ENCODE measurements around the gene PAPPA2. TPM values are rescaled to one million over a fixed set of nuclear protein-coding genes. Genes with fewer than 3 reads are reported as not detected.

PAPPA2 gene
- total RNA-seq, 1 experiment from 2014 or later: not detected

DNA sequence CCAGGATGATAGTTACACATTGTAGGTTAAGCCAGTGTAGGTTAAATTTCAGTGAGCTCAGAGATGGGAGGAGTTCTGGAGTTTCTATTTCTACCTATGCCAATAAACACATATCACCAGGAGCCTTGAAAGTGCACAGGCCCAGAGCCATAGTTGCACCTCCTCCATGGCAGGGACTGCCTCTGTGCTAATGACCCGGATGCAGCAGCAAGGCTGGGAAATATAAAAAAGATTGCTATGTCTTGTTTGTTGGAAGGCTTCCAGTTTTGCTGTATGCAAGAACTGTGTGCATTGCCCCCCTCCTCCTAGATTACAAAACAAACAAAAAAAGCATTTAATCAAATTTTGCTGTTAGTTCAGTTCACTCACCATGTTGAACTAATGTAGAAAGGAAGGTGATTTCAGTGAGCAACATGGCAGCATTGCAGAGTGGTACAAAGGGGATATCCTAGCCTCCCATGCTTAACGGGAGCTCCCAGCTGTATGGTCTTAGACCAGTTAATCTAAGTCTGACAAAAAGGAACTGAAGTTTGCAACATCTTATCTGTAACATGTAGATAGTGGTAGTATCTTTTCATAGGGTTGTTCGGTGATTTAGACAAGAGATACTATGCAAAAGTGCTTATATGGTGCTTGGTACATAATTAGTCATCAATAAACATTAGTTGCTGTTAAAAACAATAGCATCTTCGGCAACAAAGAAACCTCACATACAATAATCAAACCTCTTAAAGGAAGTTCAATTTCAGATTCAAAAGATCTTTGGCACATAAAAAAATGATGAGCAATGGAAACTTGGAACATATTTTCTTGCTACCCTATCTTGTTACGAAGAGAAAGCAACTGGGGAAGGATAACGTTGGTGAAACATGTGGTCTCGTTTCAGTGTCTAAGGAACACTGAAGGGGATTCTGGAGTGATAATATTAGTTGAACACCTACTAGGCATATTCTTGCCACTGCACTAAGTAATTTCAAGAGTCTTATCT, 392.1 kb downstream of the PAPPA2 start:
- in situ Hi-C loops (cut with HindIII; ENCODE audit: low sequenced_read_pairs): no loop called here

DNA sequence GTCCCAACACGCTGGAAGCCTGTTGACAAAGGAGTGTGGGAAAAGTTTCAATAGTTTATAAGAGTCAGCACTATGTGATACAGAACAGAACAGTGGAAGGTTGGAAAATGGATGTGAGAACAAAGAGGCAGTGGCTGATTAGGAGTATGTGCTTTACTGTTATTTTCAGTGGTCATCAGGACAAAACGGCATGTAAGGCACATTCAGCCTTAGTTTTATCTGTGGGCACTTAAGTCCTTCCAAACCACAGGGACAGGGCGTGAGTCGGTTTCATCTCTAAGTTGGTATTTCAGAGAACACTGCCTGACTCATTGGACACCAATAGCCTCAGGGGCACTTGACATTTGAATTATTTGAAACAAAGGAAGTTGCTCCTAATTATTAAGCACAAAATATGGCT, 394.7 kb downstream of the PAPPA2 start:
- no peak for DNase-seq (ENCODE audit: low spot score)
- in situ Hi-C loops (cut with HindIII; ENCODE audit: low sequenced_read_pairs): no loop called here

More for the DNA sequence above, 392.1 kb downstream of the PAPPA2 start:
- DNase-seq (ENCODE audit: low spot score): no peak

DNA sequence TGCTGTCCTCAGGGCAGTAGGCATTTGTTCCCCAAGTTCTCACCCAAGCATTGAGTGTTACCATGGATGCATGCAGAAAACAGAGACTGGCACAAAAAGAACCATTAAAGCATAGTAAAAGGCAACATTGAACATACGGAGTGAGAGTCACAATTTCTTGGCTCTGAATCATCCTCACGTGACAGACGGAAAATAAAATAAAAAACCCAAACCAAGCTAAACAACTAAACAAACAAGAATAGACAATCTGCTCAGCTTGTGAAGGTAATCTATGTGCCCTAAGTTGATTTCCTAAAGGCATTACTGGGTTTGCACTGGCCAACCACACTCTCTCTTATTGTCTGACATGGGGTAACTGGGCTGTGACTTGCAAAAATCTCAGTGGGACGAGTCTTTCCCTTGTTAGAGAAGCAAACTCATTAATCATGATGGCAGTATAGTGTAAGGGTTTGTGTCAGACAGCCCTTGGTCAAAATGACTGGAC, 395.5 kb downstream of the PAPPA2 start:
- no peak for DNase-seq (ENCODE audit: low spot score)
- in situ Hi-C loops (cut with HindIII; ENCODE audit: low sequenced_read_pairs): no loop called here

DNA sequence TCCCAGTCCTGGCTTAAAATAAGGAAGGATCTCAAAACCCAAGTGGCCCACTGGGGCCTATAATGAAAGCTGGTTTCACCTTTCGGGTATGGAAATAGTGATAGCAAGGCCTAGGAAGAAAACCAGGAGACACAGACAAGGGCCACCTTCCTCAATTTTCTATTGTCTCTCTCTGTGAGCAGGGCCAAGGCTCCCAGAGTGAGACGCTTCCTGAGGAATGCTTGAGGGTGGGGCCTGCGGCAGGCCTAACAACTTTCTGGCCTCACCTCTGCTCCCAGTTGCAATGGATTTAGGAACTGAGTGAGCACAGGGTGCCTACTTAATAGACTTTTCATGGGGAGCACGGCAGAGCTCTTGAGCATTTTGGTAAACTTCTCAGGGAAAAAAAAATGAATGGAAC, 400.6 kb downstream of the PAPPA2 start:
- in situ Hi-C loops (cut with HindIII; ENCODE audit: low sequenced_read_pairs): no loop called here
- no peak for DNase-seq (ENCODE audit: low spot score)

DNA sequence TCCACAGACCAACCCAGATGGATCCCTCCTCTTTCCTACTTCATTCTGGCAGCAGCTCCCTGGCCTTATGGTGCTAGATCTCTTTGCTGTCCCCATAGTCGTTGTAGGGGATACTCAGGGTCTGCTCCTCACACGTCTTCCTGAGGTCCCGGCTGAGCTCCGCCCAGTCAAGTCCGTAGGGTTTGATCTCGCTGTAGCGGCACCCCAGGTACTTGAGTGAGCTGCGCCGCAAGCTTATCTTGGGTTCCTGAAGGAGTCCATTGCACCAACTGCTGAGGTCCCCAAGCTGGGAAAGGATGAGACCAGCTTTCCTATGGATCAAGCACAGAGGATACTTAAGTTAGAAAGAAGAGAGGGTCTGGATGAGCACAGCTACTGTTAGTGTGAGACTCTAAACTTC, 401.2 kb downstream of the PAPPA2 start:
- no peak for DNase-seq (ENCODE audit: low spot score)
- in situ Hi-C loops (cut with HindIII; ENCODE audit: low sequenced_read_pairs): no loop called here

DNA sequence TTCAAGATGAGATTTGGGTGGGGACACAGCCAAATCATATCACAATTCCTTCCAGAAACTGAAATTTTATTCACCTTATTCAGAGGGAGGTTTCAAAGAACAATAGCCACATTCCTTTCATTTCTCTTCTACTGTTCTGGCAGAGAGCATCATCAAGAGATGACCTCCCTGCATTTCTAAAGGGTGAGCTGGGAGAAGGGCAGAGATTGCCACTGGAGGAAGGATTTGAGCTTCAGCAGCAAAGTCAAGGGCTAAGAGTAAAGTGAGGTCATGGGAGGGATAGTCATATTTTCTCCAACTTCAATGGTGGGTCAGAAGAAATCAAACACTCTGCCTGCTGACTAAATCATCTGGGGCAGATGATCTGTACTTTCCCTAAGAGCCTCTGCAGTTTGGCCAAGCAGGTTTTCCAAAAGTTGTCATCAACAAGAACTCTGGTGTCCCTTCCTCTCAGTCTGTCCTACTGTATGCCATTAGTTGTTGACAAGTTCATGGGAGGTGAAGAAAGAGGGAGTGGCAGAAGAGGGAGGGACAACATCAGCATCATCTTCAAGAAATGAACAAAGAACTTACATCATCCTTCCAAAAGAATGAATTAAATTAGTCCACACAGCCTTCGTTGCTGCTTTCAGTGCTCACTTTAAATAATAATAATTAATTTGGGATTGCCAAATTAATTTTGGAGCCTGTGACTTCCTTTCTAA, 403.2 kb downstream of the PAPPA2 start:
- no peak for DNase-seq (ENCODE audit: low spot score)
- in situ Hi-C loops (cut with HindIII; ENCODE audit: low sequenced_read_pairs): no loop called here

DNA sequence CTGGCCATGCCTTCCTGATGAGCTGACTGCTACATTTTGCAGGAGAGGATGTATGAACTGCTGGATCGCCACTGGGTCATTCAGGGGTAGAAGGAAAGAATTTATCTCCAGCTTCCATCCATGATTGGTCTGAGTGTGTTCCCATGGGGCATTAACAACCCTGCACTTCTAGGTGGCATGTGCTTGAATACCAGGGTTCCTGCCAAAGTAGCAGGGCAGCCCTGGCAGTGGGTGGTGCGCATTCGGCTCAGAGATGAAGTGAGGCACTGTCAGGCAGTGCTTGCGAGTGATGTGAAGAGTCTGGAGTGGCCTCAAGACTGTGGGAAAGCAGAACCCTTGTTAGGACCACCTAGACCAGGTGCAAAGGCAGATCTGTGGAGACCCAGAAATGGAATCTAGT, 406.6 kb downstream of the PAPPA2 start:
- DNase-seq (ENCODE audit: low spot score): no peak
- in situ Hi-C loops (cut with HindIII; ENCODE audit: low sequenced_read_pairs): no loop called here

DNA sequence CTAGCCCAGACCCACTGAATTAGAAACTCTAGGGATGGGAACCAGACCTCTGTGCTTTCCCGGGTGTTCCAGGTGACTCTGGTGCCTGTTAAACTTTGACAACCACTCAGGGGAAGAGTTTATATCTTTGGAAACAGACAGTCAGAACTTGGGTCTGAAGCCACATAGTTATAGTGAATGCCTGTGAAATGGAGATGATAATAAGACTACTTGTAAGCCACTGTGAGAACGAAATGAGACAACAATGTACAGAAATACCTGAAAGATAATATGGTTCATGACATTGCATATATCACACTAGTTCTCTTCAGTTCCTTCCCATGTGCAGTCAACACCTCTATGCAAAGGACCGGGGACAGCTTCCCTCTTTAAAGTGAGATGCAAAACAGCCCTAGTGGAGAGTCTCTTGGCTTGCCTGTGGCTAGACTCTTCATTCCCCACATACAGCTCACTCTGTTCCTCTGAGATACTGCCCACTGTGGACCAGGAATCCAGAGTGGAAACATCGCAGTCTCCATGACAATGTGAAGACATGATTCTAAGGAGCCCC, 414.1 kb downstream of the PAPPA2 start:
- in situ Hi-C loops (cut with HindIII; ENCODE audit: low sequenced_read_pairs): no loop called here
- DNase-seq (ENCODE audit: low spot score): no peak

DNA sequence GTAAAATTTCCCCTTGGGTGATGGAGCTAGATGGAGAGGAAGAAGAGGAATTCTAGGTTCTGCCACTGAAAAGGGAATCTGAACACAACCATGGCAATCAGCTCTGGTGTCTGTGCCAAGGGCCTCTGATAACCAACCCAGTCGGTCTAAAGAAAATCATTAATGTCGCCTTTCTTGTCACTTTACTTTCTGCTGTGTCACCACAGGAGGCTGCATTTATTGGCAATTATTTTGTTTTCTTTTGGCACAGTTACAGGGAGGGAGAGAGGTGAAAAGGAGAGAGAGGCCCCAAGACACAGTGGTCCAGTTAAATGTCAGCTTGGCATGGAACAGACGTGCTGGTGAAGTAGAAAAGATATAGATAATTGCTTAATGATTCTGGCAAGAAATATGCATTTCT, 414.6 kb downstream of the PAPPA2 start:
- in situ Hi-C loops (cut with HindIII; ENCODE audit: low sequenced_read_pairs): no loop called here

DNA sequence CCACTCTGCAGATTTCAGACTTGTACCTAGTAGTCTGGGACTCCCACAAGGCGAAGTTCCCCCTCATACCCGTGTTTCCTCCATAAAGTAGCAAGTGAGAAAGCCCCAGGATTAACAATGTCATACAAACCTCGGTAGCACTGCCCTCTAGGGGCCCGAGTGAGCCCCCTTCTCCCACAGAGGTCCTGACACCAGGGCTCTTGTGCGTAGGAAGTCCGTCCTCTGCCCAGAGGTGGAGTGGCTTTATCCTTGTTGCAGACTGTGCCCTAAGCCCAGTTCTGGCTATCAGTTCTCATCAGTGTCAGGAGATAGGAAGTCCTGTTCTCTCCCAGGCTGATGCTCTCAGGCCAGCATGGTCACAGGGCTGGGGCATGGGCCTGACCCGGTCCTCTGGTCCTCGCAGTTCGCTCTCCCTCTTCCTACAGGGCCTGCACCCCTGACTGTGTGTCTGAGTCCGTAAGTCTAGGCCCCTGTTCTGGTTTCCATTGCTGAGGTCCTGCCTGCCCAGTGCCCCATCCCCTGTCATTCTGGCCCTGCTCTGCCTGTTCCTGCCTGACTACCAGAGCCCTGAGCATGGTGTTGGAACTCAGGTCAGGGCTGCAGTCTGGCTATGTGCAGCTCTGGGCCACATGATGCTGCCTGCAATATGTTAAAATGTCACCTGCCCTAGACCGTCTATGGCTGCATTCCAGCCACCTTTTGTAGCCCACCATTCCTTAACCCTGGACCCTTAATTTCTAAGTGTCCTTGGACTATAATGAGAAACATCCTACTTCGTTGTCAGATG, 416.0 kb downstream of the PAPPA2 start:
- no peak for DNase-seq (ENCODE audit: low spot score)
- in situ Hi-C loops (cut with HindIII; ENCODE audit: low sequenced_read_pairs): no loop called here

More for the DNA sequence above, 414.6 kb downstream of the PAPPA2 start:
- no peak for DNase-seq (ENCODE audit: low spot score)

DNA sequence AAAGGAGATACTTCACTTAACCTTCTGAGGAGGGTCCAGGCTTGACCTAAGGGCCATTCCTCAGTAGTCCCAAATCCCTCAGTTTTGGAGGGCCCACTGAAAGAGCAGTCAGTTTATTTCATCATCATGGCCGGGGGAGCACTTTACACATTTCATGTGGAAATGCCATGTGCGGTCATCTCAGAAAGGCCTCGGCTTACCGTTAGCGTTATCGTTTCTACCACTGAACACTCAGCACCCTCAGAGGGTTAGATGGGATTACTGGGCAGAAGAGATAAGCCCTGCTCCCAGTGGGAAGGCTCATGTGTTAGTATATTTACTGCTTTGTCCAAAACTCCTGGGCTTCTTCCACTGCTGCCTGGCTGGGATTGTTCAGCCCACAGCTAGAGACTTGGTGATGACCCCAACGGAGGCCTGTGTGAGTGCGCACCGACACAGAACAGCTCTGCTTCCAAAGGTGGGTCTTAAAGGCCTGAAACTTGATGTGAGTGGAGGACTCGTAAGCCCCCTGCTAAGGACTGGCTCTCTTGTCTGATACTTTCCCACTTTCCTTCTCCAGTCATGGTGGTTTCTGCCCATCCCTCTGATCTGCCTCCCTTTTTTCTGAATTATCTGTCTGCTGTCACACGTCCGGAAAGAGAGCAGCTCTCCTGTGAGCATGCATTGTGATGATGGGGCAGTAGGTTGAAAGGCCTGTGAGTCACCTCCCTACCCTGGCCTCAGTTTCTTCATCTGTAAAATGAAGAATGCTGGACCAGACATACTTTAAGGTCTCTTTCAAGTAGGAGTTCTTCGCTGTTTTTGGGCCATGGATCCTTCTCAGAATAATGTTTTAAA, 417.0 kb downstream of the PAPPA2 start:
- no peak for DNase-seq (ENCODE audit: low spot score)
- in situ Hi-C loops (cut with HindIII; ENCODE audit: low sequenced_read_pairs): no loop called here

DNA sequence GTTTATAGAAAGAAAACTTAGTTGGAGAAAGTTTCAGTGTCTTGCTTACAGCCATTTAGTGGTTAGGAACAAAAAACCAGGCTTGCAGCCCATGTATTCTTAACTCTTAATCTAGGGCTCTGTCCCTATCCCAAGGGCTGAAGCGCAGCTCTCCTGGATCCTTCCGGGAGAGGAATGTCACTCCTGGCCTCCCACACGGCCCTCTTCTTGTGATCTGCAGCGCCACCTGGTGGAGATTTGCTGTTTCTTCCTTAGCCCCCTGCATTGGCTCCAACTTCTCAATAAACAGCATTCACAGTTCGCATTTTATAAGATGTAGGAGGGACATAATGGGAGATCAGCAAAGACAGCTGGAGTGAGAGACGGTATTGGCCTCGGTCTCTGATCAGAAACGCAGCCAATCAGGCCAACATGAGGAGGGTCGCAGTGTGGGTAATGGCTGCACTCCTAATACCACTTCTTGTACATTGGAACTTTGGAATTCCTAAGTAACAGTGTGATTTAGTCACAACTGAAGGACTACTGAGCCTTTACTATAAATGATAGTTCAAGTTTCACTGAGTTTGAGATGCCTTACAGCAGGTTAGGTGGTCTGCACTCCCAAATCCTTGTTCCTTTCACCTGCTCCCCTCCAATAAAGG, 418.1 kb downstream of the PAPPA2 start:
- in situ Hi-C loops (cut with HindIII; ENCODE audit: low sequenced_read_pairs): no loop called here
- DNase-seq (ENCODE audit: low spot score): peak; percentile 72

DNA sequence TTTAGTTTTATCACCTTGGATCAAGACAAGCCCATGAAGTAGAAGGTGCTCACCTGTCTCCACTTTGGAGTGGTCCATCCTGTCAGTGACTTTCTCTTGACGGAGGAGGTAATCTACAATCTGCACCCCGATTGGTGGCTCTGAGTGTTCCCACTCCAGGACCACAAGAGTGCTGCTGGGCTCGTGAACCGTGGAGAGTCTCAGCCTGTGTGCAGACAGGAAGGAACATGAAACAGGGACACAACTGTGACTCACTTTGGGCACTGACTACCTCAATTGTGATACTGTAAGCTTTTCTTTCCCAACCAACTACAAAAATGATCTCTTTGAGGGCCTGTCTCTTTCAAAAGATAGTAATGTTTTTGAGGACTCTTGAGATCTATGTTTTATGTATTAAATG, 421.3 kb downstream of the PAPPA2 start:
- no peak for DNase-seq (ENCODE audit: low spot score)
- in situ Hi-C loops (cut with HindIII; ENCODE audit: low sequenced_read_pairs): no loop called here

DNA sequence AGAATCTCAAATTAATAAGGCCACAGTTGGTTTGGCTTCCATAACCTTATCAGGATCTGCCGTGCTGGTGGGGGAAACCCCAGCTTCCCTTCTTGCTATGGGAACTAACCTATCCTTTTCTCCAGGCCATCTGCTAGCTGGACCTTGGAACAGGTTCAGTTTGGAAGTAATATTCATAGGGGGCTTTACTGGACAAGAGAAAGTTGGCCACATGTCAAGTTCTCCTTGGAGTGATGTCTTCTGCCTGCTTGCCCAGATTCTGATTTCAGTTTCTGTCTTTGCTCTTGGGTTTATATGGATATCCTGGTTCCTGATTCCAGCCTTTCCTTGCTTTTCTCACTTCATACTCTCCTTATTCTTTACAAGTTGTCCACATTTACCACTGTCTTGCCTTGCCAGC, 421.9 kb downstream of the PAPPA2 start:
- in situ Hi-C loops (cut with HindIII; ENCODE audit: low sequenced_read_pairs): no loop called here
- peak; percentile 15 for DNase-seq (ENCODE audit: low spot score)

DNA sequence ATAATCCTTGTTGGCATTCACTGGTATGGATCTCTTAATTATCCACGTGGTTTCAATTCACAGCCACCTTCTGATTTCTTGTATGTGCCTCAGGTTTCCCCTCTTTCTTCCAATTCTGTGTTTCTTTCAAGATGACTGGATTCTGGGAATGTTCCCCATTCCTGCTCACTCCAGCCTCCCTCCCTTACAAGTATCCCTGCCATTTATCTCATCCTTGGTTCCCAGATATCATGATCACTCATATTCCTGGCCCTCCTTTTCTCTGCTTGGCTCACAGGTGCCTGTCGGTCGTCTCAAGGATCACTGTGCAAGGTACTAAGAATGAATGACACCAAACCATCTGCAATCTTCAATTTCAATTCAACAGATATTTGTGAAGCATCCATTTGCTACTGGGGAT, 422.4 kb downstream of the PAPPA2 start:
- in situ Hi-C loops (cut with HindIII; ENCODE audit: low sequenced_read_pairs): no loop called here
- no peak for DNase-seq (ENCODE audit: low spot score)

DNA sequence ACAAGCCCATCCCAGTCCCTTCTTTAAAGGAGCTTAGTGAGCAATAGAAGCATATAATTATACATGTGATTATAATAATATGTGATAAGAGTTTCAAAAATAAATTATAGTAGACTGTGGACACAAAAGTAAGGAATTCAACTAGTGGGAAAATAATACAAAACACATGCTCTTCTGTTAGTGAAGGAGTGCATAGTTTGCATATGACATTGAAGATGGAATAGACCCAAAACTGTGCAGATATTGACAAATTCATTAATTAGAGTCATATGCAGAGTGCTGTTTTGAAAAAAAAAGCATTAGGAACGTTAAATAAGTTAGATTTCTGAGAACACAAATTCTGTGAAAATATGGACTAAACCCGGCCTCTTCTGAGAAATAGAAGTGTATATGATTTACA, 422.8 kb downstream of the PAPPA2 start:
- DNase-seq (ENCODE audit: low spot score): no peak
- in situ Hi-C loops (cut with HindIII; ENCODE audit: low sequenced_read_pairs): no loop called here

DNA sequence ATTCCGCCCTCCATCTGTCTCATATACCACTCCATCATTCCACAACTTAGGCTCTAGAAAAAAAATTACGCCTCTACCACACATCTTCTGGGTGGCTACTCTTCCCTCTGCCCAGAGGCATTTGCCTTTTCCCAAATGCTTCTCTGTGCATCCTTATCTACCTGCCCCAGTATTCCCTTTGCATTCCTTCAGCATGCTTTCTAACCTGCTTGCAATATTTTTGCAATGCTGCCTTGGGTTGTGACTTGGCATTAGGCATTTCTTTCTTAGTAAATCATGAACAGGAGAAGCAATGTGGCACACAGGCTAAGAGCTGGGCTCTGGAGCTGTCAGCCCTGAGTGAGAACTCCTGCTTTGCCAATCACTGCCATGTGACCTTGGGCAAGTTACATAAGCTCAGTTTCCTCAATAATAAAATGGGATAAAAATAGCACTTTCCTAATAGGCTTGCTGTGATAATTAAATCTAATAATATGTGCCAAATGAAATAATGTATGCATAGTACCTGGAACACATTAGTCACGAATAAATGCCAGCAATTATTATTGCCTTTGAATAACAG, 425.6 kb downstream of the PAPPA2 start:
- in situ Hi-C loops (cut with HindIII; ENCODE audit: low sequenced_read_pairs): no loop called here
- peak; percentile 16 for DNase-seq (ENCODE audit: low spot score)

Measured in G401 (cell line).